ENCODE measurements around the gene CBLB.

Gene CBLB

DNA sequence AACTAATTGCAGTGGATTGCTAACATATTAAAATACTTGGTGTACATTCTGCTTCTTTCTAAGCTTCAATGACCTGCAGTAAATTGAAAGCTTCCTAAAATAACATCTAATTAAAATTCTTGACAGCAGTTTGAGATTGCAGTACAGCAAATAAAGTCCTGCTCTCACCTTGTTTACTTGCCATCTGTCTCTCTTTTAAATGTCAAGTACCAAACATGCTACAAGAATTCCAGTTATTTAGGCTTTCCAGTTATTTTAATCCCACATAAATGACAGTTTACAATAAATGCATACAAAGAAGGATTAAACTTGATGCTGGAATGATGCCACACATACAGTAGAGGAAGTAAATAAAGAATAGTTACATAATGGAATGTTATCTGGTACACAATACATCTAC, 33.2 kb downstream of the CBLB start:
- no peaks in the 10 kb centered on the region for H3K9me3 Mint-ChIP-seq
- peaks cover 65% of the 10 kb centered on the region for H3K4me1 Mint-ChIP-seq
- TF ChIP-seq, protein P1, sequence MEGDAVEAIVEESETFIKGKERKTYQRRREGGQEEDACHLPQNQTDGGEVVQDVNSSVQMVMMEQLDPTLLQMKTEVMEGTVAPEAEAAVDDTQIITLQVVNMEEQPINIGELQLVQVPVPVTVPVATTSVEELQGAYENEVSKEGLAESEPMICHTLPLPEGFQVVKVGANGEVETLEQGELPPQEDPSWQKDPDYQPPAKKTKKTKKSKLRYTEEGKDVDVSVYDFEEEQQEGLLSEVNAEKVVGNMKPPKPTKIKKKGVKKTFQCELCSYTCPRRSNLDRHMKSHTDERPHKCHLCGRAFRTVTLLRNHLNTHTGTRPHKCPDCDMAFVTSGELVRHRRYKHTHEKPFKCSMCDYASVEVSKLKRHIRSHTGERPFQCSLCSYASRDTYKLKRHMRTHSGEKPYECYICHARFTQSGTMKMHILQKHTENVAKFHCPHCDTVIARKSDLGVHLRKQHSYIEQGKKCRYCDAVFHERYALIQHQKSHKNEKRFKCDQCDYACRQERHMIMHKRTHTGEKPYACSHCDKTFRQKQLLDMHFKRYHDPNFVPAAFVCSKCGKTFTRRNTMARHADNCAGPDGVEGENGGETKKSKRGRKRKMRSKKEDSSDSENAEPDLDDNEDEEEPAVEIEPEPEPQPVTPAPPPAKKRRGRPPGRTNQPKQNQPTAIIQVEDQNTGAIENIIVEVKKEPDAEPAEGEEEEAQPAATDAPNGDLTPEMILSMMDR (IDR thresholded peaks at IDR 0.05; ENCODE audit: unreplicated experiment in 3 of 3): no peak
- no peaks in the 10 kb centered on the region for H3K27me3 Mint-ChIP-seq (ENCODE audit: low read depth)
- H3K36me3 Mint-ChIP-seq (ENCODE audit: low read depth): peaks cover 70% of the 10 kb centered on the region
- no peak overlapping the region for H3K4me3 Mint-ChIP-seq
- peak overlapping the region; percentile 21 to 61 (median 30) for H3K27ac Mint-ChIP-seq

DNA sequence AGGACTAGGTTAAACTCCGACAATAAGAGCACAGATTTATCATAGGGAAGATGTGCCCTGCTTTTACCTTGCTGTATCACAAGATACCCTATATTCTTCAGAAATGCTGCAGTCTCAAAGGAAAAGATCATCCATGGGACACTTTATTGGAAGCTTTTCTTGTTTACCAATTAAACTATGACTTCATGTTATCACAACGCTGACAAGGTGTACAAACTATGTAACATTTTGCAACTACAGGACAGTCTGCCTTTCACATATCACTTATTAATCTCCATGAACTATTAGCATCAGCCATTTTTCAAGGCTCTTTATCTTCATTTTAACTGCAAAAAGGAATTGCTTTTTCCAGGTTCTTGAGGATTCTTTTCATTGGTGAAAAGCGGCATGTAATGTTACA, 34.0 kb downstream of the CBLB start:
- TF ChIP-seq, protein P1 (IDR thresholded peaks at IDR 0.05; ENCODE audit: unreplicated experiment in 3 of 3): no peak
- H3K27me3 Mint-ChIP-seq (ENCODE audit: low read depth): no peaks in the 10 kb centered on the region
- H3K4me3 Mint-ChIP-seq: no peak overlapping the region
- H3K4me1 Mint-ChIP-seq: peaks cover 62% of the 10 kb centered on the region
- H3K36me3 Mint-ChIP-seq (ENCODE audit: low read depth): peaks cover 66% of the 10 kb centered on the region
- H3K9me3 Mint-ChIP-seq: no peaks in the 10 kb centered on the region
- peak overlapping the region; percentile 28 to 33 (median 30) for H3K27ac Mint-ChIP-seq

DNA sequence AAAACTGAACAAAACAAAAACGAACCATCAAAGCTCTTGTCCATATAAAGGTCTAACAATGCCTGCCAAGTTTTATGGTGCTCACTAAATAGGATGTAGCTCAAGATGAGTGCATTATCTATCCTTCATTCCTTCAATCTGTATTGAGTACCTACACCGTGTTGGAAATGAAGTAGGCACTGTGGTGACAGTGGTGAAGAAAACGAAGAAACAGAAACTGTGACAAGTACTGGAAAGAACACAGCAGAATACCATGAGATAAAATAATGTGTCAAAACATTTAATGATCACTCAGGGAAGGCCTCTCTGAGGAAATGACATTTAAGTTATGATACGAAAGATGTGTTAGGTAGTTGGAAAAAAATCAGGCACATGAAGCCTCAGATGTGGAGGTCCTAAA, 36.2 kb downstream of the CBLB start:
- TF ChIP-seq, protein P1 (IDR thresholded peaks at IDR 0.05; ENCODE audit: unreplicated experiment in 3 of 3): no peak
- Mint-ChIP-seq H3K27me3 (ENCODE audit: low read depth) (no peaks in the 10 kb centered on the region), H3K4me1 (peaks cover 48% of the 10 kb centered on the region), H3K36me3 (ENCODE audit: low read depth) (peaks cover 55% of the 10 kb centered on the region), H3K27ac (peak overlapping the region in 2 of 3 experiments; percentile 3 to 51), H3K4me3 (no peak overlapping the region), H3K9me3 (no peaks in the 10 kb centered on the region)

DNA sequence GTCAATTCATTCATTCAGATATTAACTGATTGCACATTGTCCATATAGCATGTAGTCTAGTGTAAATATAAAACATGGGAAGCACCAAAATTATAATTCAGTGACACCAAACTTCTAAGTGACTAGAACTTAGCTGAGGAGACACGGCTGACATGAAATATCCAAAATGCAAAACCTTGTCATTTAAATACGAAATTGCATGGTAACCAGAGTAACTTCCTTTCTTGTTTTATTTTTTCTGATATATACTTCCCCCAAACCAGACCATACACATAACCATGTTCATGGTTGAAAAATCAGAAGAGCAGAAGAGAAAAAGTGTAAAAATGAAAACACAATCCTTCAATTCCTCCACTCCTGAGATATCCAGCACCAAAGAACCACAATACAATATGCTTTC, 38.0 kb downstream of the CBLB start:
- Mint-ChIP-seq H3K36me3 (ENCODE audit: low read depth) (peaks cover 56% of the 10 kb centered on the region), H3K9me3 (no peaks in the 10 kb centered on the region), H3K27ac (peak overlapping the region in 2 of 3 experiments; percentile 9 to 40), H3K4me1 (peaks cover 39% of the 10 kb centered on the region), H3K4me3 (no peak overlapping the region), H3K27me3 (ENCODE audit: low read depth) (no peaks in the 10 kb centered on the region)
- TF ChIP-seq, protein P1 (IDR thresholded peaks at IDR 0.05; ENCODE audit: unreplicated experiment in 3 of 3): no peak

DNA sequence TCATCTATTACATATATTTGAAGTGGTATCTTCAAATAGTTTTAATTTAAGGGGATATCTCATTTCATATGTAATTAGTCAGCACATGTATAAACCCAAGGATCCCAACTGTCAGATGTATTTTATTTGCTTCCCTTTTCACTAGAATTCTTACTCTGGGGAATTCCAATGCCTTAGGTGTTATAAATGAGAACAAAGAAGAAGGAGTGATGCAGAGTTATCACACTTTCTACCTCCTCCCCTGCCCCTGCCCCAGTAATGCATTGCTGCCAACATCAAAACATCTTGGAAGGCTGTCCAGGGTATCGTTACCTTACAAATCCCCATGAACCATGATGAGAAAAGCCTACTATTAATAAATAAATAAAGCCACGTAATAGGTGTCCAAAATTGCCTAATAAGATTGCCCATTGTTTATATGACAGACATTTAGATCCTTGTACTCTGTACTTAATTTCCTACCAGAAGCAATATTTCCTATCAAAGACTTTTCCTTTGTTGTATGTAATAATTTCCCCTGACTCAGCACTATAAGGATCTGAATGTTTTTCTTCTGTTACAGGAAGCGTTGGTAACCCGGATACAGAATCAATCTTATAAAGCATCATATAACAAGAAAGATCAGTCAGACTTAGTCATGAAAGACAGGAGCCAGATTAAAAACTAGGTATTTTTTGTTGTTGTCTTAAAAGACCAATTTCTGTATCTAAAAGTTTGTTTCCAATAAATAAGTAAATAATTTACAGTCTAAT, 38.8 kb downstream of the CBLB start:
- peaks cover 31% of the 10 kb centered on the region for H3K4me1 Mint-ChIP-seq
- TF ChIP-seq, protein P1 (IDR thresholded peaks at IDR 0.05; ENCODE audit: unreplicated experiment in 3 of 3): no peak
- H3K27me3 Mint-ChIP-seq (ENCODE audit: low read depth): no peaks in the 10 kb centered on the region
- peak overlapping the region in 2 of 3 experiments; percentile 70 to 71 for H3K27ac Mint-ChIP-seq
- H3K36me3 Mint-ChIP-seq (ENCODE audit: low read depth): peaks cover 58% of the 10 kb centered on the region
- H3K4me3 Mint-ChIP-seq: no peak overlapping the region
- no peaks in the 10 kb centered on the region for H3K9me3 Mint-ChIP-seq

DNA sequence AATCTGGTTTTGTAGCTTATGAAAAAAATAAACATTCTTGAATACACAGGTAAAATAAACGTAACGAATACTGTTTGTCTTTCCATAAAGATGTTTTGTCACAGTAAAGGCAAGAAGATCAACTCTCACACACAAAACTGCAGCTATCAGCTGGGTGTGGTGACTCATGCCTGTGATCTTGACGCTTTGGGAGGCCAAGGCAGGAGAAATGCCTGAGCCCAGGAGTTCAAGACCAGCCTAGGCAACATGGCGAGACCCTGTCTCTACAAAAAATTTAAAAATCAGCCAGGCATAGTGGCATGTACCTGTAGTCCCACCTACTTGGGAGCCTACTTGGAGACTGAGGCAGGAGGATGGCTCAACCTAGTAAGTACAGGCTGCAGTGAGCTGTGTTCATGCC, 39.6 kb downstream of the CBLB start:
- no peak overlapping the region for H3K4me3 Mint-ChIP-seq
- H3K36me3 Mint-ChIP-seq (ENCODE audit: low read depth): peaks cover 59% of the 10 kb centered on the region

More for the DNA sequence above, 39.6 kb downstream of the CBLB start:
- no peaks in the 10 kb centered on the region for H3K27me3 Mint-ChIP-seq (ENCODE audit: low read depth)
- TF ChIP-seq, protein P1 (IDR thresholded peaks at IDR 0.05; ENCODE audit: unreplicated experiment in 3 of 3): no peak
- H3K27ac Mint-ChIP-seq: peak overlapping the region in 1 of 3 experiments; percentile 12
- H3K4me1 Mint-ChIP-seq: peaks cover 30% of the 10 kb centered on the region
- H3K9me3 Mint-ChIP-seq: no peaks in the 10 kb centered on the region
